SK-N-SH (cell line): ENCODE data around the gene DLEC1. TPM values are rescaled to one million over a fixed set of nuclear protein-coding genes. Genes with fewer than 3 reads are reported as not detected.

Experiments
- CTCF ChIA-PET: fragments of 300-600, 350-600 bp; formaldehyde crosslinking; extraction: SDS; loops from one replicate; lab custom pipeline; 2021; lab: Yijun Ruan, JAX
- POLR2A ChIA-PET: fragments of 350-600 bp; sonication (Branson Sonifier 250); formaldehyde crosslinking; extraction: SDS; loops from one replicate; lab custom pipeline; 2020; ENCODE audit warnings: antibody characterized with exemption, inconsistent platforms; lab: Yijun Ruan, JAX
- DNase-seq: peaks from one replicate; pipeline ENCODE4 v3.0.0; 2012
- H2AFZ ChIP-seq: fragments of 200-600 bp; sonication (generic); 2 replicates; pipeline ENCODE4 v1.8.1; 2016; ENCODE audit warnings: antibody characterized with exemption, mild to moderate bottlenecking, low read depth
- H3F3A ChIP-seq: fragments of 200-600 bp; sonication (generic); replicated peaks from 2 replicates; pipeline ENCODE3; 2016; ENCODE audit warnings: antibody characterized with exemption, mild to moderate bottlenecking; ENCODE audit not compliant: insufficient read depth
- H3K27ac ChIP-seq, 2 experiments: fragments of 200-500 bp in 1 of 2; fragments of 200-600 bp in 1 of 2; sonication (Bioruptor generic) in 1 of 2; sonication (generic), shearing (Covaris generic) in 1 of 2; 2 replicates each; pipeline versions ENCODE4 v1.5.1 to v1.6.1; 2014 to 2016; ENCODE audit warnings: low read depth in 2 of 2, inconsistent platforms in 1 of 2, low read length in 1 of 2, mild to moderate bottlenecking in 1 of 2, mixed read lengths in 1 of 2
- H3K27me3 ChIP-seq: fragments of 200-600 bp; sonication (generic), shearing (Covaris generic); 2 replicates; pipeline ENCODE4 v1.6.1; 2016; ENCODE audit warnings: mixed run types; ENCODE audit not compliant: insufficient read depth
- H3K36me3 ChIP-seq, 2 experiments: fragments of 200-500 bp in 1 of 2; fragments of 200-600 bp in 1 of 2; sonication (Bioruptor generic) in 1 of 2; sonication (generic) in 1 of 2; replicated peaks in 1 of 2; 2 replicates each; pipeline versions ENCODE3 to v1.5.1; 2014 to 2016; ENCODE audit warnings: low read length in 1 of 2, mild to moderate bottlenecking in 1 of 2; ENCODE audit not compliant: insufficient read depth in 2 of 2, control insufficient read depth in 1 of 2
- H3K4me1 ChIP-seq, 2 experiments: fragments of 200-500 bp in 1 of 2; fragments of 200-600 bp in 1 of 2; sonication (Bioruptor generic) in 1 of 2; sonication (generic), shearing (Covaris generic) in 1 of 2; 2 replicates each; pipeline versions ENCODE4 v1.5.1 to v1.6.1; 2014 to 2016; ENCODE audit warnings: low read depth in 1 of 2, low read length in 1 of 2, mixed run types in 1 of 2; ENCODE audit not compliant: insufficient read depth in 2 of 2, control insufficient read depth in 1 of 2
- H3K4me2 ChIP-seq: fragments of 200-600 bp; sonication (generic), shearing (Covaris generic); 2 replicates; pipeline ENCODE4 v1.6.1; 2017; ENCODE audit warnings: mixed run types
- H3K4me3 ChIP-seq, 2 experiments: fragments of 200-500 bp in 1 of 2; fragments of 200-600 bp in 1 of 2; sonication (Bioruptor generic) in 1 of 2; sonication (generic), shearing (Covaris generic) in 1 of 2; 2 replicates each; pipeline versions ENCODE4 v1.5.1 to v1.8.1; 2014 to 2016; ENCODE audit warnings: low read depth in 2 of 2, inconsistent platforms in 1 of 2, low read length in 1 of 2, mild to moderate bottlenecking in 1 of 2, mixed read lengths in 1 of 2, moderate library complexity in 1 of 2
- H3K79me2 ChIP-seq: fragments of 200-600 bp; sonication (generic); 2 replicates; pipeline ENCODE4 v1.8.1; 2017; ENCODE audit warnings: mild to moderate bottlenecking; ENCODE audit not compliant: insufficient read depth
- H3K9ac ChIP-seq: fragments of 200-600 bp; sonication (generic); 2 replicates; pipeline ENCODE4 v1.6.1; 2017; ENCODE audit warnings: mixed run types
- H3K9me2 ChIP-seq: fragments of 200-600 bp; sonication (generic); 2 replicates; pipeline ENCODE4 v1.6.1; 2017; ENCODE audit warnings: mixed run types
- H3K9me3 ChIP-seq: fragments of 200-600 bp; sonication (generic); 2 replicates; pipeline ENCODE4 v1.6.1; 2017; ENCODE audit warnings: mixed run types, mild to moderate bottlenecking, moderate library complexity
- H4K20me1 ChIP-seq: fragments of 200-600 bp; sonication (generic); 2 replicates; pipeline ENCODE4 v1.6.1; 2017; ENCODE audit warnings: mild to moderate bottlenecking, mixed run types; ENCODE audit not compliant: insufficient read depth
- EZH2phosphoT487 ChIP-seq: fragments of 200-600 bp; sonication (generic); IDR thresholded peaks from 2 replicates; pipeline ENCODE4 v1.6.1; 2017; ENCODE audit warnings: low read depth, mixed run types, mild to moderate bottlenecking, antibody characterized with exemption, moderate library complexity, borderline replicate concordance
- FOXM1 ChIP-seq: IDR thresholded peaks from 2 replicates; pipeline ENCODE4 v1.4.0; 2012; ENCODE audit warnings: low read depth, mild to moderate bottlenecking
- JUND ChIP-seq: IDR thresholded peaks from 2 replicates; pipeline ENCODE4 v1.4.0; 2012
- MAX ChIP-seq: IDR thresholded peaks from 2 replicates; pipeline ENCODE4 v1.4.0; 2012; ENCODE audit warnings: low read depth
- MEF2A ChIP-seq: IDR thresholded peaks from 2 replicates; pipeline ENCODE4 v1.4.0; 2012; ENCODE audit warnings: low read depth, borderline replicate concordance
- MXI1 ChIP-seq: IDR thresholded peaks from 2 replicates; pipeline ENCODE4 v1.6.1; 2012; ENCODE audit warnings: mild to moderate bottlenecking, low read depth, low read length, improper control_type of control experiment
- PBX3 ChIP-seq: IDR thresholded peaks from 2 replicates; pipeline ENCODE4; 2012
- RCOR1 ChIP-seq: fragments of 150-350 bp; IDR thresholded peaks from 2 replicates; pipeline ENCODE4 v1.6.1; 2017; ENCODE audit warnings: antibody characterized with exemption, low read length
- REST ChIP-seq: IDR thresholded peaks from 2 replicates; pipeline ENCODE4 v1.6.1; 2012; ENCODE audit warnings: mild to moderate bottlenecking, low read depth, low read length, moderate library complexity
- RFX5 ChIP-seq: IDR thresholded peaks from 2 replicates; pipeline ENCODE4 v1.6.1; 2012; ENCODE audit warnings: mild to moderate bottlenecking, improper control_type of control experiment, low read length
- RXRA ChIP-seq: IDR thresholded peaks from 2 replicates; pipeline ENCODE4 v1.4.0; 2012; ENCODE audit warnings: low read depth, mild to moderate bottlenecking, borderline replicate concordance
- SIN3A ChIP-seq: IDR thresholded peaks from 2 replicates; pipeline ENCODE4 v1.6.1; 2012; ENCODE audit warnings: low read depth, mild to moderate bottlenecking, low read length, moderate library complexity, borderline replicate concordance
- SMC3 ChIP-seq: IDR thresholded peaks from 2 replicates; pipeline ENCODE4 v1.6.1; 2012; ENCODE audit warnings: low read depth, low read length, improper control_type of control experiment
- TAF1 ChIP-seq: IDR thresholded peaks from 2 replicates; pipeline ENCODE4 v1.6.1; 2012; ENCODE audit warnings: low read depth, mild to moderate bottlenecking, low read length, moderate library complexity, borderline replicate concordance
- YY1 ChIP-seq: IDR thresholded peaks from 2 replicates; pipeline ENCODE4 v1.4.0; 2012; ENCODE audit warnings: low read depth, mild to moderate bottlenecking
- WGBS: methylation state at CpG from one replicate; pipeline ENCODE4 v1.1.6; 2017; ENCODE audit warnings: low lambda C conversion rate; 5-methylcytosine and 5-hydroxymethylcytosine counted together
- polyA plus RNA-seq, 3 experiments: library from polyadenylated mRNA; depleted of rRNA; stranded (reverse); fragments of >200 nt; gene quantifications; 2 replicates each; pipeline ENCODE4 v1.2.3, GENCODE V29; 2012
- TF ChIP-seq, protein P1 (sequence below): fragments of 150-350 bp; IDR thresholded peaks from 2 replicates; pipeline ENCODE4 v1.6.1; 2016; ENCODE audit warnings: mild to moderate bottlenecking, low read depth, low read length
- TF ChIP-seq, protein P2 (sequence below): fragments of 200-600 bp; sonication (generic); IDR thresholded peaks from 2 replicates; pipeline ENCODE4 v1.6.1; 2017; ENCODE audit warnings: antibody characterized with exemption, mild to moderate bottlenecking, moderate library complexity
- TF ChIP-seq, protein P3 (sequence below): IDR thresholded peaks from 2 replicates; pipeline ENCODE4 v1.4.0; 2012; ENCODE audit warnings: low read depth, borderline replicate concordance

DLEC1 gene
- polyA plus RNA-seq, 1 of the 3 experiments (the other 2 are of a cell fraction): 0.02 TPM

DNA sequence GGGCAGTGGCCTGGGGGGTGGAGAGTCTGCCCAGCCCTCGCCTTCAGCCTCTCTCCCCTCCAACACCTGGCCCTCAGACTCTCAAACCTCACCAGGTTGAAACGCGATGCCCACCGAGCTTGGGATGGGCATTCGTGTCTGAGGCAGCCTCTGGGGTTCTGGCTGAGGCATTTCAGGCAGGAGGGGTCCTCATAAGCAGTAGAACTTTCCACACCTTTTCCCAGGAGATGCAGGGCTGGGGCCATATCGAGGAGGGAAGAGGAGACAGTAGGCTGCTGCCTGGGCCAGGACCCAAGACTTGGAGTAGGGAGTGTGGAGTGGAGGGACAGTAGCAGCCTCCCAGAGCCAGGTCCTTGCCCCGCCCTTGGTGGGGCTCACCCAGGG, 73.4 kb downstream of the DLEC1 start:
- Histone ChIP-seq H3K79me2 (no peaks in the 10 kb centered on the region), H3K4me2 (no peak overlapping the region), H2AFZ (no peak overlapping the region), H3K9me3 (no peaks in the 10 kb centered on the region), H3K4me1 (no peaks in the 10 kb centered on the region), H3K27ac (no peak overlapping the region), H3K4me3 (no peak overlapping the region), H3K27me3 (no peaks in the 10 kb centered on the region), H4K20me1 (no peaks in the 10 kb centered on the region), H3F3A (no peaks in the 10 kb centered on the region), H3K9me2 (no peaks in the 10 kb centered on the region), H3K36me3 (no peaks in the 10 kb centered on the region), H3K9ac (no peak overlapping the region)
- ChIA-PET CTCF (interaction anchor here (1.2 kb wide), 1 partner anchor 232 kb away, joined by 4 read pairs; no protein-coding TSS in a partner anchor), POLR2A (no interaction called here)
- no peak for DNase-seq
- 61% methylated on average over 6 of the region's 7 CpGs for WGBS
- no peak for TF ChIP-seq FOXM1
- TF ChIP-seq, protein P1, sequence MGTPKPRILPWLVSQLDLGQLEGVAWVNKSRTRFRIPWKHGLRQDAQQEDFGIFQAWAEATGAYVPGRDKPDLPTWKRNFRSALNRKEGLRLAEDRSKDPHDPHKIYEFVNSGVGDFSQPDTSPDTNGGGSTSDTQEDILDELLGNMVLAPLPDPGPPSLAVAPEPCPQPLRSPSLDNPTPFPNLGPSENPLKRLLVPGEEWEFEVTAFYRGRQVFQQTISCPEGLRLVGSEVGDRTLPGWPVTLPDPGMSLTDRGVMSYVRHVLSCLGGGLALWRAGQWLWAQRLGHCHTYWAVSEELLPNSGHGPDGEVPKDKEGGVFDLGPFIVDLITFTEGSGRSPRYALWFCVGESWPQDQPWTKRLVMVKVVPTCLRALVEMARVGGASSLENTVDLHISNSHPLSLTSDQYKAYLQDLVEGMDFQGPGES: no peak
- TF ChIP-seq RCOR1: no peak
- no peak for TF ChIP-seq MAX
- no peak for TF ChIP-seq SIN3A
- TF ChIP-seq TAF1: no peak
- no peak for TF ChIP-seq SMC3
- TF ChIP-seq EZH2phosphoT487: no peak
- TF ChIP-seq RXRA: no peak
- no peak for TF ChIP-seq REST
- TF ChIP-seq, protein P2, sequence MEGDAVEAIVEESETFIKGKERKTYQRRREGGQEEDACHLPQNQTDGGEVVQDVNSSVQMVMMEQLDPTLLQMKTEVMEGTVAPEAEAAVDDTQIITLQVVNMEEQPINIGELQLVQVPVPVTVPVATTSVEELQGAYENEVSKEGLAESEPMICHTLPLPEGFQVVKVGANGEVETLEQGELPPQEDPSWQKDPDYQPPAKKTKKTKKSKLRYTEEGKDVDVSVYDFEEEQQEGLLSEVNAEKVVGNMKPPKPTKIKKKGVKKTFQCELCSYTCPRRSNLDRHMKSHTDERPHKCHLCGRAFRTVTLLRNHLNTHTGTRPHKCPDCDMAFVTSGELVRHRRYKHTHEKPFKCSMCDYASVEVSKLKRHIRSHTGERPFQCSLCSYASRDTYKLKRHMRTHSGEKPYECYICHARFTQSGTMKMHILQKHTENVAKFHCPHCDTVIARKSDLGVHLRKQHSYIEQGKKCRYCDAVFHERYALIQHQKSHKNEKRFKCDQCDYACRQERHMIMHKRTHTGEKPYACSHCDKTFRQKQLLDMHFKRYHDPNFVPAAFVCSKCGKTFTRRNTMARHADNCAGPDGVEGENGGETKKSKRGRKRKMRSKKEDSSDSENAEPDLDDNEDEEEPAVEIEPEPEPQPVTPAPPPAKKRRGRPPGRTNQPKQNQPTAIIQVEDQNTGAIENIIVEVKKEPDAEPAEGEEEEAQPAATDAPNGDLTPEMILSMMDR: no peak
- TF ChIP-seq PBX3: no peak
- TF ChIP-seq, protein P3, sequence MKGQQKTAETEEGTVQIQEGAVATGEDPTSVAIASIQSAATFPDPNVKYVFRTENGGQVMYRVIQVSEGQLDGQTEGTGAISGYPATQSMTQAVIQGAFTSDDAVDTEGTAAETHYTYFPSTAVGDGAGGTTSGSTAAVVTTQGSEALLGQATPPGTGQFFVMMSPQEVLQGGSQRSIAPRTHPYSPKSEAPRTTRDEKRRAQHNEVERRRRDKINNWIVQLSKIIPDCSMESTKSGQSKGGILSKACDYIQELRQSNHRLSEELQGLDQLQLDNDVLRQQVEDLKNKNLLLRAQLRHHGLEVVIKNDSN: no peak
- no peak for TF ChIP-seq MEF2A
- no peak for TF ChIP-seq RFX5
- TF ChIP-seq MXI1: no peak
- TF ChIP-seq JUND: no peak
- no peak for TF ChIP-seq YY1
